HepG2 (cell line): ENCODE data around the gene PTGS2. TPM values are rescaled to one million over a fixed set of nuclear protein-coding genes. Genes with fewer than 3 reads are reported as not detected.

ENCODE experiments used
- ATAC-seq: fragments of 200-7000 bp; cut with Tn5 transposase; 3 replicates; pipeline ENCODE4 v1.9.1; 2020; ENCODE audit warnings: mild to moderate bottlenecking, moderate library complexity
- BruUV-seq: library from RNA; stranded (reverse); fragments of 400-500 nt; replicated peaks from 2 replicates; lab custom pipeline; 2021; lab: Mats Ljungman, UMichigan
- CTCF ChIA-PET: fragments of 300-600 bp; formaldehyde crosslinking; extraction: SDS; loops from one replicate; lab custom pipeline; 2021; ENCODE audit warnings: low total read pairs, inconsistent platforms, low intra/inter-chr PET ratio; lab: Yijun Ruan, JAX
- POLR2A ChIA-PET: fragments of 350-600 bp; sonication (Branson Sonifier 250); formaldehyde crosslinking; loops from one replicate; lab custom pipeline; 2020; ENCODE audit warnings: antibody characterized with exemption, inconsistent platforms; lab: Yijun Ruan, JAX
- DNase-seq: peaks from one replicate; pipeline ENCODE4 v3.0.0-alpha.2; 2015; ENCODE audit warnings: low spot score
- FAIRE-seq: peaks from 3 replicates; lab custom pipeline; 2011; peaks lifted over from hg19 to GRCh38; lab: Jason Lieb, UNC
- H2AFZ ChIP-seq: one replicate; pipeline ENCODE4 v1.6.1; 2011; ENCODE audit warnings: low read length, inconsistent platforms
- H3K27ac ChIP-seq: fragments of 300-600 bp; 3 replicates; pipeline ENCODE4 v1.8.0; 2011; ENCODE audit warnings: mixed run types, mild to moderate bottlenecking, mixed read lengths, low read length, inconsistent platforms; ENCODE audit not compliant: insufficient read depth; ENCODE audit errors: extremely low read length
- H3K27me3 ChIP-seq, 2 experiments: fragments of 200-600 bp in 1 of 2; 2 replicates in 1 of 2; 3 replicates in 1 of 2; pipeline versions ENCODE4 v1.6.0 to v1.8.0; 2011; ENCODE audit warnings: low read length in 2 of 2, mild to moderate bottlenecking in 2 of 2, moderate library complexity in 2 of 2, inconsistent platforms in 1 of 2; ENCODE audit not compliant: insufficient read depth in 2 of 2, control insufficient read depth in 1 of 2
- H3K36me3 ChIP-seq, 2 experiments: fragments of 200-600 bp in 1 of 2; replicated peaks in 1 of 2; 2 replicates in 1 of 2; 3 replicates in 1 of 2; pipeline versions ENCODE4 v1.5.1 to v1.8.0; 2011; ENCODE audit warnings: low read length in 2 of 2, inconsistent platforms in 1 of 2; ENCODE audit not compliant: insufficient read depth in 2 of 2, control insufficient read depth in 1 of 2
- H3K4me1 ChIP-seq: 2 replicates; pipeline ENCODE4 v1.5.1; 2012; ENCODE audit warnings: low read length, inconsistent platforms; ENCODE audit not compliant: insufficient read depth
- H3K4me2 ChIP-seq: 2 replicates; pipeline ENCODE4 v1.6.0; 2011; ENCODE audit warnings: low read depth, low read length, inconsistent platforms
- H3K4me3 ChIP-seq, 3 experiments: fragments of 200-600 bp in 1 of 3; sonication (generic), shearing (Covaris generic) in 1 of 3; replicated peaks in 1 of 3; 2 replicates each; pipeline ENCODE4 v1.5.1; 2011 to 2016; ENCODE audit warnings: low read length in 3 of 3, inconsistent platforms in 2 of 3, low read depth in 2 of 3, mild to moderate bottlenecking in 2 of 3, control low read depth in 1 of 3, mixed read lengths in 1 of 3; ENCODE audit not compliant: insufficient read depth in 1 of 3
- H3K79me2 ChIP-seq: one replicate; pipeline ENCODE4 v1.6.1; 2011; ENCODE audit warnings: low read length, inconsistent platforms; ENCODE audit not compliant: insufficient read depth
- H3K9ac ChIP-seq: 2 replicates; pipeline ENCODE4 v1.6.0; 2011; ENCODE audit warnings: mild to moderate bottlenecking, low read depth, low read length, inconsistent platforms; ENCODE audit not compliant: insufficient read depth
- H3K9me3 ChIP-seq: 2 replicates; pipeline ENCODE4 v1.5.1; 2012; ENCODE audit warnings: mild to moderate bottlenecking, low read length
- H4K20me1 ChIP-seq: 2 replicates; pipeline ENCODE4 v1.6.0; 2011; ENCODE audit warnings: inconsistent platforms, mild to moderate bottlenecking, low read length, moderate library complexity; ENCODE audit not compliant: insufficient read depth
- ARNT ChIP-seq: fragments of 450-650 bp; IDR thresholded peaks from 2 replicates; pipeline ENCODE4 v1.6.1; 2017
- BCL3 ChIP-seq: sonication (generic); formaldehyde crosslinking; IDR thresholded peaks from 2 replicates; pipeline ENCODE4 v1.5.1; 2020; ENCODE audit warnings: mild to moderate bottlenecking, missing genetic modification reagents, moderate library complexity
- CREB3 ChIP-seq: sonication (generic); formaldehyde crosslinking; IDR thresholded peaks from 2 replicates; pipeline ENCODE4 v1.5.0; 2020; ENCODE audit warnings: missing genetic modification reagents
- EED ChIP-seq: sonication (generic); formaldehyde crosslinking; IDR thresholded peaks from 2 replicates; pipeline ENCODE4 v1.5.0; 2020; ENCODE audit warnings: mild to moderate bottlenecking, missing genetic modification reagents
- FIP1L1 ChIP-seq: fragments of 200-400 bp; formaldehyde crosslinking; IDR thresholded peaks from 2 replicates; pipeline ENCODE4 v1.6.1; 2018; ENCODE audit warnings: low read depth, mild to moderate bottlenecking, low read length, moderate library complexity, borderline replicate concordance; ENCODE audit not compliant: insufficient read depth
- FOXC1 ChIP-seq: sonication (generic); formaldehyde crosslinking; IDR thresholded peaks from 2 replicates; pipeline ENCODE4 v1.8.0; 2022; ENCODE audit warnings: mild to moderate bottlenecking, missing genetic modification reagents, borderline replicate concordance
- HNRNPUL1 ChIP-seq: fragments of 200-400 bp; formaldehyde crosslinking; IDR thresholded peaks from 2 replicates; pipeline ENCODE4 v1.6.1; 2017; ENCODE audit warnings: low read depth, mild to moderate bottlenecking, low read length, moderate library complexity
- POLR2AphosphoS2 ChIP-seq: IDR thresholded peaks from 2 replicates; pipeline ENCODE4 v1.6.1; 2011; ENCODE audit warnings: low read depth, low read length, improper control_type of control experiment
- RARA ChIP-seq: IDR thresholded peaks from 2 replicates; pipeline ENCODE4 v1.6.1; 2016; ENCODE audit warnings: missing genetic modification reagents, missing compliant biosample characterization
- SMYD3 ChIP-seq: sonication (generic); formaldehyde crosslinking; IDR thresholded peaks from 2 replicates; pipeline ENCODE4 v1.8.1; 2023; ENCODE audit warnings: mild to moderate bottlenecking, missing genetic modification reagents
- SSRP1 ChIP-seq: IDR thresholded peaks from 2 replicates; pipeline ENCODE4 v1.6.1; 2016; ENCODE audit warnings: control low read depth
- STAG1 ChIP-seq: sonication (generic); formaldehyde crosslinking; IDR thresholded peaks from 2 replicates; pipeline ENCODE4 v1.4.0; 2020; ENCODE audit warnings: missing genetic modification reagents
- ZC3H4 ChIP-seq: sonication (generic); formaldehyde crosslinking; IDR thresholded peaks from 2 replicates; pipeline ENCODE4 v1.4.0; 2020; ENCODE audit warnings: missing genetic modification reagents, borderline replicate concordance
- ZFP1 ChIP-seq: IDR thresholded peaks from 2 replicates; pipeline ENCODE4 v1.6.1; 2016
- ZNF101 ChIP-seq: sonication (generic); formaldehyde crosslinking; IDR thresholded peaks from 2 replicates; pipeline ENCODE4 v1.4.0; 2020; ENCODE audit warnings: mild to moderate bottlenecking, low read depth, missing genetic modification reagents, borderline replicate concordance
- ZNF138 ChIP-seq: sonication (generic); formaldehyde crosslinking; IDR thresholded peaks from 2 replicates; pipeline ENCODE4 v1.5.0; 2020; ENCODE audit warnings: mild to moderate bottlenecking, low read depth, missing genetic modification reagents
- ZNF224 ChIP-seq: sonication (generic); formaldehyde crosslinking; IDR thresholded peaks from 2 replicates; pipeline ENCODE4 v1.5.0; 2020; ENCODE audit warnings: mild to moderate bottlenecking, missing genetic modification reagents
- ZNF260 ChIP-seq: sonication (generic); formaldehyde crosslinking; IDR thresholded peaks from 2 replicates; pipeline ENCODE4 v1.4.0; 2020; ENCODE audit warnings: missing genetic modification reagents, low read depth, mild to moderate bottlenecking, borderline replicate concordance
- ZNF282 ChIP-seq: fragments of 450-650 bp; IDR thresholded peaks from 2 replicates; pipeline ENCODE4 v1.6.1; 2018; ENCODE audit not compliant: partially characterized antibody
- ZNF576 ChIP-seq: sonication (generic); formaldehyde crosslinking; IDR thresholded peaks from 2 replicates; pipeline ENCODE4 v1.4.0; 2020; ENCODE audit warnings: mild to moderate bottlenecking, missing genetic modification reagents
- ZNF816 ChIP-seq: sonication (generic); formaldehyde crosslinking; IDR thresholded peaks from 2 replicates; pipeline ENCODE4 v1.8.0; 2022; ENCODE audit warnings: missing genetic modification reagents, mild to moderate bottlenecking, borderline replicate concordance
- WGBS: methylation state at CpG from one replicate; pipeline ENCODE4 v1.1.6; 2017; ENCODE audit warnings: low lambda C conversion rate; 5-methylcytosine and 5-hydroxymethylcytosine counted together
- in situ Hi-C: cut with HindIII; loops from 2 replicates; pipeline ENCODE4 v1.10.0; 2017; ENCODE audit warnings: low pct_unique_long_range_greater_than_20kb; ENCODE audit not compliant: extremely low pct_ligation_motif_present
- intact Hi-C: fragments of 100-400 bp; cut with micrococcal nuclease; formaldehyde crosslinking; loops from one replicate; pipeline ENCODE4 v1.10.0; 2022; ENCODE audit not compliant: unreplicated experiment
- polyA plus RNA-seq, 8 experiments: library from polyadenylated mRNA; depleted of rRNA in 3 of 8; stranded (reverse) in 7 of 8; unstranded in 1 of 8; fragments of >200 nt; fragmentation: Illumina TruSeq in 4 of 8; extraction: Trizol in 4 of 8; gene quantifications; 2 replicates each; pipeline versions ENCODE4 v1.2.1 to v1.2.3, GENCODE V29; 2011 to 2016; ENCODE audit warnings: low read depth in 4 of 8, missing spikeins in 1 of 8, mixed read lengths in 1 of 8; ENCODE audit not compliant: insufficient read depth in 1 of 8
- total RNA-seq, 5 experiments: library from RNA; depleted of rRNA; stranded (reverse); fragments of >200 nt; fragmentation: Illumina TruSeq; extraction: Trizol; gene quantifications; 2 replicates each; pipeline ENCODE4 v1.2.3, GENCODE V29; 2016; ENCODE audit warnings: low read depth in 1 of 5

PTGS2 gene
- total and polyA plus RNA-seq, 2 of the 13 experiments (the other 11 are each of a cell fraction or from before 2014, with no cell fraction given) = not detected

DNA sequence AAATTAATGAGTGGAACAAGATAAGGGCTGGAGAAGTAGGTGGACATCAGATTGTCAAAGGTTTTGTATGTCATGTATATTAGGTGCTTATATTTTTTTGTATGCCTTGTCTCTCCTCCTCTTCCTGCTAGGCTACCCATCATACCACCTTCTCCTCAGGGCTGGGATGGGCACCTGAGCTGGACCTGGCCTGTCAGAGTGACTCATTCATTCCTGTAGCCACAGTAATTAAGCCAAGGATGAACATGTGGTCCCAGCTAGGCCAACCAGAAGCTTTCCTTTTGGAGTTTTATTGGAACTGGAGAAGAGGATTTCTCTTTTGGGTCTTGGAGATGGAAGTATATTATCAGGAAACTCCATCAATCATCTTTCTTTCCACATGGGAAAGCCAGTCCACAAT lies 21.2 kb downstream of the PTGS2 start:
- no peak for ATAC-seq
- no peak overlapping the region for H3K27ac ChIP-seq
- no peak overlapping the region for H3K4me2 ChIP-seq
- POLR2A ChIA-PET = no interaction called here
- CTCF ChIA-PET = no interaction called here
- no TSS peak for BruUV-seq
- H3K9ac ChIP-seq = no peak overlapping the region
- H4K20me1 ChIP-seq = no peaks in the 10 kb centered on the region
- no peak overlapping the region for H3K4me3 ChIP-seq
- H3K36me3 ChIP-seq = no peaks in the 10 kb centered on the region
- no peaks in the 10 kb centered on the region for H3K27me3 ChIP-seq
- FAIRE-seq = no peak
- H2AFZ ChIP-seq = no peak overlapping the region
- no peaks in the 10 kb centered on the region for H3K4me1 ChIP-seq
- in situ Hi-C loops (no loop called here), intact Hi-C loops (no loop called here)
- H3K9me3 ChIP-seq = no peaks in the 10 kb centered on the region
- TF ChIP-seq STAG1 (no peak), FOXC1 (CRISPR knock-in tag) (no peak), ZNF101 (CRISPR knock-in tag) (no peak), RARA (CRISPR knock-in tag) (no peak)
- DNase-seq = no peak
- no peaks in the 10 kb centered on the region for H3K79me2 ChIP-seq

DNA sequence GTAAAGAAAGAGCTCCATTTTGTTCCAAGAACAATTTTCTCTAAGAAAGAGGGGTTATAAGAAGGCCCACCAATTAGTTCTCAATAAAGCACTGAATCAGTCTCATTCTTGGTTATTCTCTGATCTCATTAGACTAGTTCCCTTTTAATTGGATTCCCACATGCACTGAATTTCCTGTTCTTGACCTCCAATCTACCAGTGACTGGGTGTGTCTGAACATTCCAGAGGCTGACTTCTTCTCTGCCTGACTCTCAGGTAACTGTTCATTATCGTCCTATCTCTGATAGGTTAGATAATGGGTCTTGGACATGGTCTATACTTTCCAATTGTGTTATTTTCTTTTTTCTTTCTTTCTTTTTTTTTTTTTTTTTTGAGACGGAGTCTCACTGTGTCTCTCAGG lies 22.7 kb downstream of the PTGS2 start:
- FAIRE-seq (no peak), ATAC-seq (no peak), DNase-seq (no peak)
- BruUV-seq = no TSS peak
- Histone ChIP-seq H3K27me3 (no peaks in the 10 kb centered on the region), H3K4me1 (no peaks in the 10 kb centered on the region), H3K4me3 (no peak overlapping the region), H3K9me3 (no peaks in the 10 kb centered on the region), H2AFZ (no peak overlapping the region), H3K36me3 (no peaks in the 10 kb centered on the region), H3K9ac (no peak overlapping the region), H4K20me1 (no peaks in the 10 kb centered on the region), H3K27ac (no peak overlapping the region), H3K4me2 (no peak overlapping the region), H3K79me2 (no peaks in the 10 kb centered on the region)
- CTCF ChIA-PET = no interaction called here
- intact Hi-C loops (no loop called here), in situ Hi-C loops (no loop called here)
- WGBS = 28% methylated on average over 2 of the region's 2 CpGs
- POLR2A ChIA-PET = no interaction called here
- TF ChIP-seq POLR2AphosphoS2 (no peak), ZFP1 (no peak), ZNF576 (no peak), CREB3 (no peak), EED (no peak), ZNF260 (CRISPR knock-in tag) (no peak), ZC3H4 (no peak), BCL3 (no peak), ZNF224 (CRISPR knock-in tag) (no peak), HNRNPUL1 (no peak), SMYD3 (CRISPR knock-in tag) (no peak), SSRP1 (no peak), FIP1L1 (no peak), ZNF282 (no peak), ZNF138 (CRISPR knock-in tag) (no peak), ZNF816 (CRISPR knock-in tag) (no peak), ARNT (no peak)
